Glutamatergic neuron (in vitro differentiated cells): ENCODE results near the gene SMARCB1. TPM values are rescaled to one million over a fixed set of nuclear protein-coding genes. Genes with fewer than 3 reads are reported as not detected.

Experiments used
- DNase-seq: peaks from one replicate; pipeline ENCODE4 v3.0.0; 2022
- H3K27ac Mint-ChIP-seq: one replicate; pipeline ENCODE4 v1.8.0; 2020; ENCODE audit warnings: mild to moderate bottlenecking, mixed read lengths, inconsistent platforms; ENCODE audit not compliant: unreplicated experiment
- H3K27me3 Mint-ChIP-seq: one replicate; pipeline ENCODE4 v1.8.0; 2020; ENCODE audit warnings: mild to moderate bottlenecking, moderate library complexity, mixed read lengths, inconsistent platforms; ENCODE audit not compliant: unreplicated experiment
- H3K36me3 Mint-ChIP-seq: one replicate; pipeline ENCODE4 v1.8.0; 2020; ENCODE audit warnings: mild to moderate bottlenecking, mixed read lengths, inconsistent platforms; ENCODE audit not compliant: unreplicated experiment
- H3K4me1 Mint-ChIP-seq: one replicate; pipeline ENCODE4 v1.8.0; 2020; ENCODE audit warnings: mild to moderate bottlenecking, low read depth, mixed read lengths, inconsistent platforms; ENCODE audit not compliant: unreplicated experiment
- H3K4me3 Mint-ChIP-seq: one replicate; pipeline ENCODE4 v1.8.0; 2020; ENCODE audit warnings: mild to moderate bottlenecking, mixed read lengths, inconsistent platforms; ENCODE audit not compliant: unreplicated experiment
- H3K9me3 Mint-ChIP-seq: one replicate; pipeline ENCODE4 v1.8.0; 2020; ENCODE audit warnings: mild to moderate bottlenecking, moderate library complexity, mixed read lengths, inconsistent platforms; ENCODE audit not compliant: unreplicated experiment
- total RNA-seq: library from RNA; stranded (reverse); fragmentation: NEBNext Ultra II Directional; extraction: Animal tissue kit (Norgen Biotek cat#: 25700); gene quantifications from one replicate; pipeline ENCODE4 v1.2.1, GENCODE V29; 2021; ENCODE audit not compliant: unreplicated experiment
- TF ChIP-seq, protein P1 (sequence below): fragments of 200-600 bp; sonication (generic); IDR thresholded peaks from one replicate; pipeline ENCODE4 v1.5.0; 2021; ENCODE audit not compliant: partially characterized antibody, unreplicated experiment

Gene SMARCB1
- total RNA-seq, 1 donor from 2014 or later = 227 TPM

DNA sequence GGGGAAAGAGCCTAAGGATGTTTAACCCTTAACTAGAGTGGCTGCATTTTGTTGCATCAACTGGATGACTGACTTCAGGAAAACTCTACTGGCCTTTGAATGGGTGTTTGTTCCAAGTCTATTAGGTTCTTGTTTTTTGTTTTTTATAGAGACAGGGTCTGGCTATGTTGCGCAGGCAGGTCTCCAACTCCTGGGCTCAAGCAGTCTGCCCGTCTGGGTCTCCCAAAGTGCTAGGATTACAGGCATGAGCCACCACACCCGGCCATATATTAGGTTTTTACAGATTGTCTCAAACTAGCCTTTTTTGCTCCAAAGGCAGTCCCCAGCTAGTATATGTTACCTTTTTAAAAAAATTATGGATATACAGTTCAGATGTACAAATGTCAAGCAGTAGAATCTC, 1.1 kb downstream of the SMARCB1 start:
- Mint-ChIP-seq H3K27me3 (peaks cover 2% of the 10 kb centered on the region), H3K4me3 (peak overlapping the region; percentile 96), H3K36me3 (peaks cover 5% of the 10 kb centered on the region), H3K27ac (peak overlapping the region; percentile 95), H3K9me3 (peaks cover 8% of the 10 kb centered on the region), H3K4me1 (peaks cover 35% of the 10 kb centered on the region)
- TF ChIP-seq, protein P1, sequence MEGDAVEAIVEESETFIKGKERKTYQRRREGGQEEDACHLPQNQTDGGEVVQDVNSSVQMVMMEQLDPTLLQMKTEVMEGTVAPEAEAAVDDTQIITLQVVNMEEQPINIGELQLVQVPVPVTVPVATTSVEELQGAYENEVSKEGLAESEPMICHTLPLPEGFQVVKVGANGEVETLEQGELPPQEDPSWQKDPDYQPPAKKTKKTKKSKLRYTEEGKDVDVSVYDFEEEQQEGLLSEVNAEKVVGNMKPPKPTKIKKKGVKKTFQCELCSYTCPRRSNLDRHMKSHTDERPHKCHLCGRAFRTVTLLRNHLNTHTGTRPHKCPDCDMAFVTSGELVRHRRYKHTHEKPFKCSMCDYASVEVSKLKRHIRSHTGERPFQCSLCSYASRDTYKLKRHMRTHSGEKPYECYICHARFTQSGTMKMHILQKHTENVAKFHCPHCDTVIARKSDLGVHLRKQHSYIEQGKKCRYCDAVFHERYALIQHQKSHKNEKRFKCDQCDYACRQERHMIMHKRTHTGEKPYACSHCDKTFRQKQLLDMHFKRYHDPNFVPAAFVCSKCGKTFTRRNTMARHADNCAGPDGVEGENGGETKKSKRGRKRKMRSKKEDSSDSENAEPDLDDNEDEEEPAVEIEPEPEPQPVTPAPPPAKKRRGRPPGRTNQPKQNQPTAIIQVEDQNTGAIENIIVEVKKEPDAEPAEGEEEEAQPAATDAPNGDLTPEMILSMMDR = no peak
- no peak for DNase-seq

DNA sequence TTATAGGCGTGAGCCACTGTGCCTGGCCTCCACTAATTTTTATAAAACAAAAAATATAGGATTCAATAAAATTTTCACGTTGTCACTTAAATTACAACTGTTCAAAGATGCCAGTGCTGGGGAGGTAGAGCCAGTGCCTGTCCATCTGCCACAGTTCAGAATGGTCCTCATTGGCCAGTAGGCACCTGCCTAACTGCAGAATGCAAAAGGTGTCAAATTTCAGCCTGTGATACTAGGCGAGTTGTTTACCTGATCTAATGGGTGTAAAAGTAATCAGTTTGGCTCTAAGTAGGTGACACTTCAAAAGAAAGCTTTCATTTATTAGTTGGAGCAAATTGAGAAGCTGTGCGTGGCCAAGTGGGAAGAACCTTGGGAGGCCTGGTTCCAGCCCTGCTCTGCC, 2.4 kb downstream of the SMARCB1 start:
- H3K27ac Mint-ChIP-seq = peak overlapping the region; percentile 87

DNA sequence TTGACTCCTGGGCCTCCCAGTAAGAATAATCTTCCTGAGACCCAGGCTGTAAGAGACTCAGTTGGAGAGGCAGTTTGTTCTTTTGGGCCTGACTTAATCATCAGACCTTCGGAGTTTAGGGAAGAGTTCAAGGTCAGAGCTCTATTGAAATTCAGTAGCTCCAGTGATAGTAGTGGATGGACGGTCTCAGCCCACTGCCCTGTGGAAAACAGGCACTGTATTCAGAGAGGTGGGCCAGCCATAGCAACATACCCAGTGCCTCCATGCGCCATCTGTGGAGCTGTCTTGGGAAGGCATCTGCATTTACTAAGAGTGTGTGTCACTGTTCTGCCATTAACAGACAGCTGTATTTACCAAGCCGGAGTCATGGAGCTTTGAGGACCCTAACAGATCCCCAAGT, 2.9 kb downstream of the SMARCB1 start:
- Mint-ChIP-seq H3K9me3 (peaks cover 8% of the 10 kb centered on the region), H3K27me3 (peaks cover 2% of the 10 kb centered on the region), H3K36me3 (peaks cover 10% of the 10 kb centered on the region), H3K27ac (peak overlapping the region; percentile 87), H3K4me3 (peak overlapping the region; percentile 71), H3K4me1 (peaks cover 40% of the 10 kb centered on the region)
- TF ChIP-seq, protein P1 = no peak
- DNase-seq = no peak

More for the DNA sequence above, 2.4 kb downstream of the SMARCB1 start:
- TF ChIP-seq, protein P1 = no peak
- peaks cover 2% of the 10 kb centered on the region for H3K27me3 Mint-ChIP-seq
- peak overlapping the region; percentile 71 for H3K4me3 Mint-ChIP-seq
- peaks cover 10% of the 10 kb centered on the region for H3K36me3 Mint-ChIP-seq
- no peak for DNase-seq
- peaks cover 40% of the 10 kb centered on the region for H3K4me1 Mint-ChIP-seq
- peaks cover 8% of the 10 kb centered on the region for H3K9me3 Mint-ChIP-seq

DNA sequence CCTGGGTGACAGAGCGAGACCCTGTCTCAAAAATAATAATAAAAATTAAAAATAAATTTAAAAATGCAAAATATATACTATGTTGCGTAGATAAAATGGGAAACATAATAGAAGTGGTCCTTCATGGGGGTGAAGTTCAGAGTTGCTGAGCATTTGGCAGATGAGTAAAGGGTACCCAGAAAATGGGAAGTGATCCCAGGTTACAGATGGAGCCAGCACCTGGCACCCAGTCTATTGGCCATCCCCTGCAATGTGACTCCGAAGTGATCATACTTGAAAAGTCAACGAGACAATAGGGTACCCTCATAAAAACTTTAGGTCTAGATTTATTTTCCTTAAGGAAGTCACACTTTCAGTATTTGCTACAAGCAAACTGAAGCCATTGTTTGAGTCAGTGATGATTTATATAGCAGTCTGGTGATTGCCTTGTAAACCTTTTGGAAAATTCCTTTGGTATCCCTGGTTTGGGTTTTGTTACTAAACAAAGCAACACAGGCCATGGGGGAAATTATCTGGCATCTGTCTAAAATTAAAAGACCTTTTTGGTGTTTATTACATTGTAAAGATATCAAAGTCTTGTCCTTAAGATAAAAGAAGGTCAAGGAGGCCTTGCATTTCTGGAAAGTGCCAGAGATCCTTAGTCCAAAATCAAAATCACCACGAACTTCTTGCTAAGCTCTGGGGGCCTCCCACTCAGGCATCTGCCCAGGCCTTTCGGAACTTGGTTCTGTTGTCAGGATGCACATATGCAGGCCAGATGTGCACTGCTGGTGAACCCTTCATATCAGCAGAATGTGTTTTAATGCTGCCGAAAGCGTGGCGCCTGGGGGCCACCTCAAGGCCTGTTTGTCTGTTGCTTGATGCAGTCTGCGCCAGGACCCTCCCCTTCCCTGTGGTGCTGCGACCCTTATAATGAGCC, 4.3 kb downstream of the SMARCB1 start:
- TF ChIP-seq, protein P1 = no peak
- peaks cover 10% of the 10 kb centered on the region for H3K9me3 Mint-ChIP-seq
- peaks cover 10% of the 10 kb centered on the region for H3K36me3 Mint-ChIP-seq
- no peak for DNase-seq
- peaks cover 42% of the 10 kb centered on the region for H3K4me1 Mint-ChIP-seq
- peak overlapping the region; percentile 57 for H3K4me3 Mint-ChIP-seq
- peaks cover 2% of the 10 kb centered on the region for H3K27me3 Mint-ChIP-seq
- peak overlapping the region; percentile 77 for H3K27ac Mint-ChIP-seq
